K562 (cell line): Measurements from ENCODE around the gene ROBO2. TPM values are rescaled to one million over a fixed set of nuclear protein-coding genes. Genes with fewer than 3 reads are reported as not detected.

Source experiments
- ATAC-seq: fragments of 200-7000 bp; cut with Tn5 transposase; 3 replicates; pipeline ENCODE4 v1.9.1; 2020; ENCODE audit warnings: moderate library complexity
- BruUV-seq: library from RNA; stranded (reverse); fragments of 400-500 nt; replicated peaks from 2 replicates; lab custom pipeline; 2021; lab: Mats Ljungman, UMichigan
- CTCF ChIA-PET: fragments of 300-600 bp; formaldehyde crosslinking; extraction: SDS; loops from one replicate; lab custom pipeline; 2021; ENCODE audit warnings: low intra/inter-chr PET ratio; lab: Yijun Ruan, JAX
- POLR2A ChIA-PET: fragments of 300-600, 350-650 bp; sonication (Branson Sonifier 250); formaldehyde crosslinking; extraction: SDS; loops from one replicate; lab custom pipeline; 2021; ENCODE audit warnings: antibody characterized with exemption, inconsistent platforms; lab: Yijun Ruan, JAX
- DNase-seq, 4 experiments: peaks; one replicate each; pipeline versions ENCODE4 v3.0.0 to v3.0.0-alpha.2; 2011 to 2018; ENCODE audit warnings: low spot score in 3 of 4, mixed read lengths in 3 of 4; ENCODE audit errors: extremely low read depth in 1 of 4
- FAIRE-seq: peaks from 2 replicates; lab custom pipeline; 2011; peaks lifted over from hg19 to GRCh38; lab: Jason Lieb, UNC
- H2AFZ ChIP-seq: 2 replicates; pipeline ENCODE4 v1.6.0; 2011; ENCODE audit warnings: low read depth, low read length, control low read depth, inconsistent platforms
- H3K27ac ChIP-seq: fragments of 200-600 bp; 3 replicates; pipeline ENCODE4 v1.8.0; 2011; ENCODE audit warnings: low read depth, mild to moderate bottlenecking, control low read depth, inconsistent platforms, low read length, moderate library complexity, mixed read lengths; ENCODE audit errors: extremely low read depth
- H3K27me3 ChIP-seq, 2 experiments: fragments of 300-600 bp in 1 of 2; 2 replicates in 1 of 2; 3 replicates in 1 of 2; pipeline versions ENCODE4 v1.6.0 to v1.8.0; 2011; ENCODE audit warnings: inconsistent platforms in 2 of 2, low read length in 2 of 2, mild to moderate bottlenecking in 1 of 2, mixed read lengths in 1 of 2, moderate library complexity in 1 of 2; ENCODE audit not compliant: control insufficient read depth in 2 of 2, insufficient read depth in 2 of 2
- H3K36me3 ChIP-seq: fragments of 300-600 bp; 3 replicates; pipeline ENCODE4 v1.8.0; 2011; ENCODE audit warnings: mild to moderate bottlenecking, low read length, inconsistent platforms; ENCODE audit not compliant: control insufficient read depth, insufficient read depth
- H3K4me1 ChIP-seq, 2 experiments: fragments of 200-600 bp in 1 of 2; replicated peaks in 1 of 2; 2 replicates in 1 of 2; 3 replicates in 1 of 2; pipeline versions ENCODE4 v1.5.1 to v1.8.0; 2011; ENCODE audit warnings: inconsistent platforms in 2 of 2, low read length in 2 of 2, mild to moderate bottlenecking in 1 of 2, mixed read lengths in 1 of 2, moderate library complexity in 1 of 2; ENCODE audit not compliant: control insufficient read depth in 2 of 2, insufficient read depth in 2 of 2
- H3K4me2 ChIP-seq: 2 replicates; pipeline ENCODE4 v1.6.1; 2011; ENCODE audit warnings: low read length, control low read depth, inconsistent platforms, mixed read lengths; ENCODE audit not compliant: insufficient read depth
- H3K4me3 ChIP-seq: fragments of 200-600 bp; sonication (generic), shearing (Covaris generic); 2 replicates; pipeline ENCODE4 v1.5.1; 2016; ENCODE audit warnings: control low read depth, inconsistent platforms
- H3K79me2 ChIP-seq: fragments of 200-600 bp; 3 replicates; pipeline ENCODE4 v1.8.0; 2011; ENCODE audit warnings: low read length, inconsistent platforms; ENCODE audit not compliant: control insufficient read depth, insufficient read depth
- H3K9ac ChIP-seq, 2 experiments: 2 replicates each; pipeline versions ENCODE4 v1.6.0 to v1.6.1; 2011; ENCODE audit warnings: low read depth in 2 of 2, low read length in 2 of 2, control low read depth in 1 of 2, inconsistent platforms in 1 of 2, mild to moderate bottlenecking in 1 of 2, mixed read lengths in 1 of 2; ENCODE audit not compliant: insufficient read depth in 1 of 2
- H3K9me1 ChIP-seq: one replicate; pipeline ENCODE4 v1.6.0; 2011; ENCODE audit warnings: inconsistent platforms, mild to moderate bottlenecking, low read length, moderate library complexity; ENCODE audit not compliant: control insufficient read depth, insufficient read depth
- H3K9me3 ChIP-seq: replicated peaks from 2 replicates; pipeline ENCODE4 v1.5.1; 2011; ENCODE audit warnings: low read depth, low read length, inconsistent platforms; ENCODE audit not compliant: control insufficient read depth, insufficient read depth
- H4K20me1 ChIP-seq: replicated peaks from 2 replicates; pipeline ENCODE4 v1.6.1; 2011; ENCODE audit warnings: low read length, inconsistent platforms, mixed read lengths; ENCODE audit not compliant: control insufficient read depth, insufficient read depth
- BACH1 ChIP-seq: fragments of 200-800 bp; sonication (Bioruptor generic); IDR thresholded peaks from 2 replicates; pipeline ENCODE4 v1.6.1; 2016; ENCODE audit warnings: missing genetic modification characterization, missing compliant biosample characterization
- CBFA2T3 ChIP-seq: fragments of 450-650 bp; IDR thresholded peaks from 2 replicates; pipeline ENCODE4 v1.6.1; 2017
- CCNT2 ChIP-seq: IDR thresholded peaks from 2 replicates; pipeline ENCODE4 v1.6.1; 2011; ENCODE audit warnings: borderline replicate concordance, low read depth, mild to moderate bottlenecking, moderate library complexity, mixed read lengths, low read length; ENCODE audit not compliant: insufficient read length; ENCODE audit errors: extremely low read depth
- EZH2 ChIP-seq: IDR thresholded peaks from 2 replicates; pipeline ENCODE4 v1.6.1; 2012; ENCODE audit warnings: low read depth, mild to moderate bottlenecking, inconsistent platforms, low read length, borderline replicate concordance
- FOS ChIP-seq: IDR thresholded peaks from 3 replicates; pipeline ENCODE4 v1.6.1; 2011; ENCODE audit not compliant: insufficient read length; ENCODE audit errors: extremely low read depth
- FOSL1 ChIP-seq: fragments of 200-800 bp; sonication (Bioruptor generic); conservative IDR thresholded peaks from 2 replicates; pipeline ENCODE4 v1.6.1; 2016; ENCODE audit warnings: missing genetic modification characterization, missing compliant biosample characterization
- VEZF1 ChIP-seq: fragments of 200-800 bp; sonication (Bioruptor generic); IDR thresholded peaks from 2 replicates; pipeline ENCODE4 v1.6.1; 2017; ENCODE audit warnings: missing genetic modification characterization, missing compliant biosample characterization
- ZBTB26 ChIP-seq: fragments of 450-650 bp; formaldehyde crosslinking; IDR thresholded peaks from 2 replicates; pipeline ENCODE4 v1.4.0; 2022; ENCODE audit warnings: missing genetic modification characterization
- ZNF165 ChIP-seq: fragments of 250-450 bp; sonication (Bioruptor Pico); IDR thresholded peaks from 2 replicates; pipeline ENCODE4 v1.4.0; 2020; ENCODE audit warnings: borderline replicate concordance
- ZNF408 ChIP-seq: fragments of 250-450 bp; sonication (Bioruptor Pico); IDR thresholded peaks from 2 replicates; pipeline ENCODE4 v1.4.0; 2020; ENCODE audit warnings: low read depth, mild to moderate bottlenecking, moderate library complexity
- WGBS: fragments of 100-300 bp; shearing (Covaris generic); methylation state at CpG from one replicate; pipeline ENCODE4 v1.1.6; 2016; ENCODE audit warnings: low coverage, mixed read lengths; ENCODE audit not compliant: insufficient coverage; ENCODE audit errors: missing lambda C conversion rate; 5-methylcytosine and 5-hydroxymethylcytosine counted together
- in situ Hi-C: fragments of 300-500 bp; cut with MboI; formaldehyde crosslinking; loops from 4 replicates; pipeline ENCODE4 v1.15.0; 2018; ENCODE audit warnings: inconsistent platforms, mixed read lengths
- intact Hi-C: fragments of 100-400 bp; cut with micrococcal nuclease; formaldehyde crosslinking; loops from 2 replicates; pipeline ENCODE4 v1.14.2; 2022
- polyA plus RNA-seq, 8 experiments: library from polyadenylated mRNA; depleted of rRNA in 4 of 8; stranded (reverse) in 5 of 8; unstranded in 3 of 8; fragments of >200 nt; fragmentation: Nextera tagmentation in 2 of 8; fragmentation: Illumina TruSeq in 1 of 8; extraction: Ambion mirVana in 2 of 8; extraction: Trizol in 1 of 8; gene quantifications; 2 replicates each; pipeline versions ENCODE4 v1.2.1 to v1.2.3, GENCODE V29; 2011 to 2014; ENCODE audit warnings: inconsistent platforms in 1 of 8, missing spikeins in 1 of 8
- total RNA-seq, 7 experiments: library from RNA; depleted of rRNA in 6 of 7; stranded (reverse); fragments of >200 nt in 6 of 7; fragmentation: Illumina TruSeq in 2 of 7; extraction: Trizol in 2 of 7; gene quantifications; 2 replicates each; pipeline versions ENCODE4 v1.2.1 to v1.2.3, GENCODE V29; 2011 to 2021; ENCODE audit warnings: low replicate concordance in 1 of 7
- TF ChIP-seq, protein P1 (sequence below), 3 experiments: fragments of 200-800 bp in 1 of 3; fragments of 250-450 bp in 1 of 3; fragments of 450-650 bp in 1 of 3; sonication (Bioruptor Pico) in 1 of 3; sonication (Bioruptor generic) in 1 of 3; formaldehyde crosslinking in 1 of 3; IDR thresholded peaks; 2 replicates each; pipeline versions ENCODE4 v1.6.1 to v1.8.0; 2016 to 2022; ENCODE audit warnings: mild to moderate bottlenecking in 2 of 3, missing genetic modification characterization in 2 of 3, missing compliant biosample characterization in 1 of 3, moderate library complexity in 1 of 3
- TF ChIP-seq, protein P2 (sequence below): IDR thresholded peaks from 2 replicates; pipeline ENCODE4 v1.6.1; 2011; ENCODE audit warnings: borderline replicate concordance, low read depth, mild to moderate bottlenecking, moderate library complexity, low read length; ENCODE audit not compliant: insufficient read depth, poor library complexity, severe bottlenecking

ROBO2 gene
- total and polyA plus RNA-seq, 9 of the 15 experiments (the other 6 are each of a cell fraction or from before 2014, with no cell fraction given), result 0.84 to 3.0 (median 1.7) TPM

DNA sequence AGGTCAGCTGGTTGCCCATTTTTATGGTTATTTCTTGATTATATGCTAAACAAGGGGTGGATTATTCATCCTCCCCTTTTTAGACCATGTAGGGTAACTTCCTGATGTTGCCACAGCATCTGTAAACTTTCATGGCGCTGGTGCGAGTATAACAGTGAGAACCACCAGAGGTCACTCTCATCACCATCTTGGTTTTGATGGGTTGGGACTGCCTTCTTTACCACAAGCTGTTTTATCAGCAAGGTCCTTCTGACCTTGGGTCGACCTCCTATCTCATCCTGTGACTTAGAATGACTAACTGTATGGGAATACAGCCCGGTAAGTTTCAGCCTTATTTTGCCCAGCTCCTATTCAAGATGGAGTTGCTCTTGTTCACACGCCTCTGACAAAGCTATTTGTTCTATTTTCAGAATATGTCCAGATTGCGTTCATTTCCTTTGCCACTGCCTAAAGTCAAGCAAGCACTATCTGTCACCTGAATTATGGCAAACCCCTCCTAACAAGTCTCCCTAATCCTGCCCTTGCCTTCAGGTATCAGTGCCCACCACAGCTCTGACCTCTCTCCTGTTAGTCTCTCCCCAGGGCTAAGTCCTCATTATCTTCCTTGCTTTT, 308.5 kb downstream of the ROBO2 start:
- Histone ChIP-seq H3K27ac (no peak overlapping the region), H3K9ac (no peak overlapping the region), H4K20me1 (no peaks in the 10 kb centered on the region), H3K79me2 (no peaks in the 10 kb centered on the region), H3K4me3 (no peak overlapping the region), H3K4me2 (no peak overlapping the region), H3K27me3 (no peaks in the 10 kb centered on the region), H3K36me3 (no peaks in the 10 kb centered on the region), H2AFZ (no peak overlapping the region), H3K9me1 (no peaks in the 10 kb centered on the region), H3K4me1 (no peaks in the 10 kb centered on the region; a peak in 1 of 5 replicates), H3K9me3 (no peaks in the 10 kb centered on the region)
- 3% methylated on average over 5 of the region's 6 CpGs for WGBS
- in situ Hi-C loops (no loop called here), intact Hi-C loops (loop anchor here (10.0 kb wide), 1 partner anchor 1296 kb away; no protein-coding TSS in a partner anchor)
- FAIRE-seq (no peak), DNase-seq (peak in 3 of 4 experiments; percentile 3 to 67 (median 8)), ATAC-seq (peak; percentile 58)
- CTCF ChIA-PET, result interaction anchor here (0.7 kb wide), 1 partner anchor 114 kb away, joined by 3 read pairs; no protein-coding TSS in a partner anchor
- BruUV-seq, result no TSS peak
- POLR2A ChIA-PET, result no interaction called here
- TF ChIP-seq, protein P1, sequence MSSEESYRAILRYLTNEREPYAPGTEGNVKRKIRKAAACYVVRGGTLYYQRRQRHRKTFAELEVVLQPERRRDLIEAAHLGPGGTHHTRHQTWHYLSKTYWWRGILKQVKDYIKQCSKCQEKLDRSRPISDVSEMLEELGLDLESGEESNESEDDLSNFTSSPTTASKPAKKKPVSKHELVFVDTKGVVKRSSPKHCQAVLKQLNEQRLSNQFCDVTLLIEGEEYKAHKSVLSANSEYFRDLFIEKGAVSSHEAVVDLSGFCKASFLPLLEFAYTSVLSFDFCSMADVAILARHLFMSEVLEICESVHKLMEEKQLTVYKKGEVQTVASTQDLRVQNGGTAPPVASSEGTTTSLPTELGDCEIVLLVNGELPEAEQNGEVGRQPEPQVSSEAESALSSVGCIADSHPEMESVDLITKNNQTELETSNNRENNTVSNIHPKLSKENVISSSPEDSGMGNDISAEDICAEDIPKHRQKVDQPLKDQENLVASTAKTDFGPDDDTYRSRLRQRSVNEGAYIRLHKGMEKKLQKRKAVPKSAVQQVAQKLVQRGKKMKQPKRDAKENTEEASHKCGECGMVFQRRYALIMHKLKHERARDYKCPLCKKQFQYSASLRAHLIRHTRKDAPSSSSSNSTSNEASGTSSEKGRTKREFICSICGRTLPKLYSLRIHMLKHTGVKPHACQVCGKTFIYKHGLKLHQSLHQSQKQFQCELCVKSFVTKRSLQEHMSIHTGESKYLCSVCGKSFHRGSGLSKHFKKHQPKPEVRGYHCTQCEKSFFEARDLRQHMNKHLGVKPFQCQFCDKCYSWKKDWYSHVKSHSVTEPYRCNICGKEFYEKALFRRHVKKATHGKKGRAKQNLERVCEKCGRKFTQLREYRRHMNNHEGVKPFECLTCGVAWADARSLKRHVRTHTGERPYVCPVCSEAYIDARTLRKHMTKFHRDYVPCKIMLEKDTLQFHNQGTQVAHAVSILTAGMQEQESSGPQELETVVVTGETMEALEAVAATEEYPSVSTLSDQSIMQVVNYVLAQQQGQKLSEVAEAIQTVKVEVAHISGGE (CRISPR knock-in tag; IDR thresholded peaks at IDR 0.05), result 0 out of 6 replicates have a peak, but pooled peaks of 1 of the 3 experiments have one; percentile 26
- TF ChIP-seq EZH2 (no peak), BACH1 (tag) (0 out of 2 replicates have a peak, but pooled peaks have one; percentile 35), CBFA2T3 (peak; percentile 27; the same call in 1 of the 2 replicates), CCNT2 (no peak), ZNF408 (CRISPR knock-in tag) (no peak), FOSL1 (tag) (0 out of 2 replicates have a peak, but pooled peaks have one; percentile 19), ZNF165 (peak; percentile 82; the same call in 1 of the 2 replicates), VEZF1 (CRISPR knock-in tag) (no peak), ZBTB26 (CRISPR knock-in tag) (no peak), FOS (no peak)
- TF ChIP-seq, protein P2, sequence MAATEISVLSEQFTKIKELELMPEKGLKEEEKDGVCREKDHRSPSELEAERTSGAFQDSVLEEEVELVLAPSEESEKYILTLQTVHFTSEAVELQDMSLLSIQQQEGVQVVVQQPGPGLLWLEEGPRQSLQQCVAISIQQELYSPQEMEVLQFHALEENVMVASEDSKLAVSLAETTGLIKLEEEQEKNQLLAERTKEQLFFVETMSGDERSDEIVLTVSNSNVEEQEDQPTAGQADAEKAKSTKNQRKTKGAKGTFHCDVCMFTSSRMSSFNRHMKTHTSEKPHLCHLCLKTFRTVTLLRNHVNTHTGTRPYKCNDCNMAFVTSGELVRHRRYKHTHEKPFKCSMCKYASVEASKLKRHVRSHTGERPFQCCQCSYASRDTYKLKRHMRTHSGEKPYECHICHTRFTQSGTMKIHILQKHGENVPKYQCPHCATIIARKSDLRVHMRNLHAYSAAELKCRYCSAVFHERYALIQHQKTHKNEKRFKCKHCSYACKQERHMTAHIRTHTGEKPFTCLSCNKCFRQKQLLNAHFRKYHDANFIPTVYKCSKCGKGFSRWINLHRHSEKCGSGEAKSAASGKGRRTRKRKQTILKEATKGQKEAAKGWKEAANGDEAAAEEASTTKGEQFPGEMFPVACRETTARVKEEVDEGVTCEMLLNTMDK, result no peak
